A673 (cell line): ENCODE measurements around the gene DVL1.

Experiments
- EZH2 ChIP-seq: fragments of 200-600 bp; sonication (generic); IDR thresholded peaks from 2 replicates; pipeline ENCODE4 v1.6.1; 2017; ENCODE audit warnings: borderline replicate concordance, low read depth, mild to moderate bottlenecking, mixed read lengths, antibody characterized with exemption, low read length; ENCODE audit not compliant: poor library complexity, severe bottlenecking
- TF ChIP-seq, protein P1 (sequence below): fragments of 300-800, 200-600 bp; sonication (generic); conservative IDR thresholded peaks from 2 replicates; pipeline ENCODE4 v1.5.1; 2017; ENCODE audit warnings: low read depth, mild to moderate bottlenecking, antibody characterized with exemption, low read length, moderate library complexity, mixed read lengths

DNA sequence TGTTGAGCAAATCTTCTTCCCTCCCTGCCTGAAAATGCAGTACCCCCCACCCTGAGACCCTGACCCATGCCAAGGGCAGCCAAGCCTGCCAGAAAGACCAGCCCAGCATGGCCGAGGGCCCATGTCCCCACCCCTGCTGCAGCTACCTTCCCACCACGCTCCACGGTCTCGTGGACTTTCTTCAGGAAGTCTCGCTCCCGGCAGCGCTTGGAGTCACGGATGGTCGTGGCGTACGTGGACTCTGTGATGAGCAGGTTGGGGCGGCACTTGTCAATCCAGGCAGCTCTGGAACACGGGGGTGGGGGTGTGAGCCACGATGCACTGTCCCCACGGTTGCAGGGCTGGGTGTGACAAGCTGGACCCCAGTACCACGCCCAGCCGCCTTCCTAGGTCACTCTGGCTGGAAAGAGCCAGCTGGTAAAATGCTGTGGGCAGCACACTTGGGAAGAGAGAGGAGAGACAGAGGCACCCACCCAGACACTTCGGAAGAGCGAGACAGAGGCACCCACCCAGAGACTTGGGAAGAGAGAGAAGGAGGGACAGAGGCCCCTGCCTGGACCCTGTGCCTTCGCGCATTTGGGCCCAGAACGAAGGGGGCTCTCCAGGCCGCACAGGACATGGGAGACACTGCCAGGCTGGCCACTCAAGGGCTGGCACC is 34.4 kb downstream of the DVL1 start:
- TF ChIP-seq, protein P1, sequence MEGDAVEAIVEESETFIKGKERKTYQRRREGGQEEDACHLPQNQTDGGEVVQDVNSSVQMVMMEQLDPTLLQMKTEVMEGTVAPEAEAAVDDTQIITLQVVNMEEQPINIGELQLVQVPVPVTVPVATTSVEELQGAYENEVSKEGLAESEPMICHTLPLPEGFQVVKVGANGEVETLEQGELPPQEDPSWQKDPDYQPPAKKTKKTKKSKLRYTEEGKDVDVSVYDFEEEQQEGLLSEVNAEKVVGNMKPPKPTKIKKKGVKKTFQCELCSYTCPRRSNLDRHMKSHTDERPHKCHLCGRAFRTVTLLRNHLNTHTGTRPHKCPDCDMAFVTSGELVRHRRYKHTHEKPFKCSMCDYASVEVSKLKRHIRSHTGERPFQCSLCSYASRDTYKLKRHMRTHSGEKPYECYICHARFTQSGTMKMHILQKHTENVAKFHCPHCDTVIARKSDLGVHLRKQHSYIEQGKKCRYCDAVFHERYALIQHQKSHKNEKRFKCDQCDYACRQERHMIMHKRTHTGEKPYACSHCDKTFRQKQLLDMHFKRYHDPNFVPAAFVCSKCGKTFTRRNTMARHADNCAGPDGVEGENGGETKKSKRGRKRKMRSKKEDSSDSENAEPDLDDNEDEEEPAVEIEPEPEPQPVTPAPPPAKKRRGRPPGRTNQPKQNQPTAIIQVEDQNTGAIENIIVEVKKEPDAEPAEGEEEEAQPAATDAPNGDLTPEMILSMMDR, result no peak
- no peak for TF ChIP-seq EZH2
